HFFc6 (cell line): ENCODE data around the gene HNRNPA0. TPM values are rescaled to one million over a fixed set of nuclear protein-coding genes. Genes with fewer than 3 reads are reported as not detected.

ENCODE experiments used
- DNase-seq: peaks from one replicate; pipeline ENCODE4 v3.0.0-alpha.2; 2018
- H3K27ac Mint-ChIP-seq: 2 replicates; pipeline ENCODE4 v1.8.0; 2020; ENCODE audit warnings: mild to moderate bottlenecking, mixed read lengths
- H3K27me3 Mint-ChIP-seq: 2 replicates; pipeline ENCODE4 v1.8.0; 2021; ENCODE audit warnings: mild to moderate bottlenecking, moderate library complexity, mixed read lengths; ENCODE audit not compliant: insufficient read depth
- H3K36me3 Mint-ChIP-seq: 2 replicates; pipeline ENCODE4 v1.8.0; 2021; ENCODE audit warnings: low read depth, mixed read lengths
- H3K4me1 Mint-ChIP-seq: 2 replicates; pipeline ENCODE4 v1.8.0; 2020; ENCODE audit warnings: low read depth, mixed read lengths
- H3K4me3 Mint-ChIP-seq: 2 replicates; pipeline ENCODE4 v1.8.0; 2020; ENCODE audit warnings: mild to moderate bottlenecking, moderate library complexity, mixed read lengths
- H3K9me3 Mint-ChIP-seq: 2 replicates; pipeline ENCODE4 v1.8.0; 2020; ENCODE audit warnings: mild to moderate bottlenecking, mixed read lengths
- long read RNA-seq: library from polyadenylated mRNA; unstranded; transcript quantifications from one replicate; pipeline ENCODE4 v2.0.0, GENCODE V29; 2019
- total RNA-seq, 6 experiments: library from RNA; stranded (reverse); fragmentation: NEBNext Ultra II Directional; extraction: Animal tissue kit (Norgen Biotek cat#: 25700); gene quantifications; 2 replicates in 1 of 6; 3 replicates in 5 of 6; pipeline ENCODE4 v1.2.3, GENCODE V29; 2021
- TF ChIP-seq, protein P1 (sequence below): fragments of 200-600 bp; sonication (generic); IDR thresholded peaks from 2 replicates; pipeline ENCODE4 v1.5.0; 2021; ENCODE audit warnings: antibody characterized with exemption, mild to moderate bottlenecking

HNRNPA0 gene
- 10 to 100 TPM; 20.3 to 23.0 (median 22.0) TPM for total RNA-seq
- long read RNA-seq, full-length matches to known transcripts = 23 of 23 reads
- long read RNA-seq, partial matches to known transcripts = 0 of 23 reads
- long read RNA-seq, other reads (novel, unspliced or antisense) = 0 of 23 reads

DNA sequence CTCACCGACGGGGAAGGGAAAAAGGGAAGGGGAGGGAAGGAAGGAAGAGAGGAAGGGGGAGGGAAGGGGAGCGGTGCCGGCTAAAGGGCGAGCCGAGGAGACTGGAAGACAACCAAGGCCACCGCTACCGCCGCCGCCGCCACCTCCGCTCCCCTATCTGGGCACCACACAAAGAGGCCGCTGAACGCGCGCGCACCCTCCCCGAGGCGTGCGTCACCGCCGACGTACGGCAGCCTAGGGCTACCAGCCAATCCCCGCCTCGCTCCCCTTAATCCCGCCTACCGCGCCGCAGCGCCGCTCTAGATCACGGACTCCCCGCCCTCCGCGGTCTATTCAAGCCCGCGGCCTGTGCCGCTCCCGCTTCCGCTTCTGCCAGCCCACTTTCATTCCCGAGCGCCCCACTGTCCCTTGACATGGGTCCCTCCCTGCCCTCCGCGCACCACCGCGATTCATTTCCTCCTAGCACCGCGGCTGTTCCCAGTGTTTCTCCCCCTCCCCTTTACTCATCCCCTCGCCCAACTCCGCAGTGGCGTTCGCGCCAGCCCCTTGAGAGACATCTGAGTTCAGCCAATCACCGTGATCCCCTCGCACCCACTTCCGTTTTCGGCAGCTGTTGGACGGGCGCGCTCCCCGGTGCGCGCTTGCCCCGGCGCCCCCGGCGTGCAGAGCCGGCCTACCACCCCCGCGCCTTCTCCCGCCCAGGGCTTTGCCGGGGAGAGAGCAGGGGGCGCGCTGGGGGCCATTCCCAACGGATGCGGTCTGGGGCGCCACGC is at the start of gene HNRNPA0:
Gene HNRNPA0 (minus strand): TSS at position 176 of the 773 bp plus-strand sequence. CDS start 297 bp downstream, outside the sequence.
- peaks cover 29% of the 10 kb centered on the region; the same call in 1 of the 2 replicates for H3K4me1 Mint-ChIP-seq
- TF ChIP-seq, protein P1, sequence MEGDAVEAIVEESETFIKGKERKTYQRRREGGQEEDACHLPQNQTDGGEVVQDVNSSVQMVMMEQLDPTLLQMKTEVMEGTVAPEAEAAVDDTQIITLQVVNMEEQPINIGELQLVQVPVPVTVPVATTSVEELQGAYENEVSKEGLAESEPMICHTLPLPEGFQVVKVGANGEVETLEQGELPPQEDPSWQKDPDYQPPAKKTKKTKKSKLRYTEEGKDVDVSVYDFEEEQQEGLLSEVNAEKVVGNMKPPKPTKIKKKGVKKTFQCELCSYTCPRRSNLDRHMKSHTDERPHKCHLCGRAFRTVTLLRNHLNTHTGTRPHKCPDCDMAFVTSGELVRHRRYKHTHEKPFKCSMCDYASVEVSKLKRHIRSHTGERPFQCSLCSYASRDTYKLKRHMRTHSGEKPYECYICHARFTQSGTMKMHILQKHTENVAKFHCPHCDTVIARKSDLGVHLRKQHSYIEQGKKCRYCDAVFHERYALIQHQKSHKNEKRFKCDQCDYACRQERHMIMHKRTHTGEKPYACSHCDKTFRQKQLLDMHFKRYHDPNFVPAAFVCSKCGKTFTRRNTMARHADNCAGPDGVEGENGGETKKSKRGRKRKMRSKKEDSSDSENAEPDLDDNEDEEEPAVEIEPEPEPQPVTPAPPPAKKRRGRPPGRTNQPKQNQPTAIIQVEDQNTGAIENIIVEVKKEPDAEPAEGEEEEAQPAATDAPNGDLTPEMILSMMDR = no peak; the same call in 1 of the 2 replicates
- H3K27me3 Mint-ChIP-seq = peaks cover 7% of the 10 kb centered on the region
- H3K9me3 Mint-ChIP-seq = no peaks in the 10 kb centered on the region
- H3K4me3 Mint-ChIP-seq = peak within 1 kb of the TSS; percentile 99
- peak within 1 kb of the TSS; percentile 100 for H3K27ac Mint-ChIP-seq
- H3K36me3 Mint-ChIP-seq = peaks cover 35% of the 10 kb centered on the region
- peak; percentile 93 for DNase-seq

- H3K27ac Mint-ChIP-seq = no peak overlapping the region
- DNase-seq = no peak
- TF ChIP-seq, protein P1 = no peak
- H3K27me3 Mint-ChIP-seq = peaks cover 7% of the 10 kb centered on the region
- no peaks in the 10 kb centered on the region for H3K4me1 Mint-ChIP-seq
- no peaks in the 10 kb centered on the region for H3K36me3 Mint-ChIP-seq
- H3K9me3 Mint-ChIP-seq = no peaks in the 10 kb centered on the region
- no peak overlapping the region for H3K4me3 Mint-ChIP-seq
Observed at GRCh38 chr5:137802282-137803210, 48.4 kb upstream of the HNRNPA0 start.

- Mint-ChIP-seq H3K4me3 (no peak overlapping the region), H3K36me3 (no peaks in the 10 kb centered on the region), H3K4me1 (no peaks in the 10 kb centered on the region), H3K27ac (no peak overlapping the region), H3K27me3 (peaks cover 6% of the 10 kb centered on the region), H3K9me3 (no peaks in the 10 kb centered on the region)
- TF ChIP-seq, protein P1 = no peak
- DNase-seq = no peak
Observed at GRCh38 chr5:137800700-137801411, 46.7 kb upstream of the HNRNPA0 start.

- Mint-ChIP-seq H3K27me3 (peaks cover 14% of the 10 kb centered on the region), H3K36me3 (no peaks in the 10 kb centered on the region), H3K4me3 (no peak overlapping the region), H3K27ac (no peak overlapping the region), H3K9me3 (no peaks in the 10 kb centered on the region), H3K4me1 (no peaks in the 10 kb centered on the region)
- TF ChIP-seq, protein P1 = no peak
- DNase-seq = no peak
Observed at GRCh38 chr5:137796279-137796678, 42.1 kb upstream of the HNRNPA0 start.

- peaks cover 13% of the 10 kb centered on the region for H3K27me3 Mint-ChIP-seq
- H3K36me3 Mint-ChIP-seq = no peaks in the 10 kb centered on the region
- DNase-seq = no peak
- no peak overlapping the region for H3K4me3 Mint-ChIP-seq
- no peaks in the 10 kb centered on the region for H3K9me3 Mint-ChIP-seq
- no peaks in the 10 kb centered on the region for H3K4me1 Mint-ChIP-seq
- no peak overlapping the region for H3K27ac Mint-ChIP-seq
- TF ChIP-seq, protein P1 = no peak
Observed at GRCh38 chr5:137794863-137795262, 40.7 kb upstream of the HNRNPA0 start.
